ENCODE results near the gene RPS15.

DNA sequence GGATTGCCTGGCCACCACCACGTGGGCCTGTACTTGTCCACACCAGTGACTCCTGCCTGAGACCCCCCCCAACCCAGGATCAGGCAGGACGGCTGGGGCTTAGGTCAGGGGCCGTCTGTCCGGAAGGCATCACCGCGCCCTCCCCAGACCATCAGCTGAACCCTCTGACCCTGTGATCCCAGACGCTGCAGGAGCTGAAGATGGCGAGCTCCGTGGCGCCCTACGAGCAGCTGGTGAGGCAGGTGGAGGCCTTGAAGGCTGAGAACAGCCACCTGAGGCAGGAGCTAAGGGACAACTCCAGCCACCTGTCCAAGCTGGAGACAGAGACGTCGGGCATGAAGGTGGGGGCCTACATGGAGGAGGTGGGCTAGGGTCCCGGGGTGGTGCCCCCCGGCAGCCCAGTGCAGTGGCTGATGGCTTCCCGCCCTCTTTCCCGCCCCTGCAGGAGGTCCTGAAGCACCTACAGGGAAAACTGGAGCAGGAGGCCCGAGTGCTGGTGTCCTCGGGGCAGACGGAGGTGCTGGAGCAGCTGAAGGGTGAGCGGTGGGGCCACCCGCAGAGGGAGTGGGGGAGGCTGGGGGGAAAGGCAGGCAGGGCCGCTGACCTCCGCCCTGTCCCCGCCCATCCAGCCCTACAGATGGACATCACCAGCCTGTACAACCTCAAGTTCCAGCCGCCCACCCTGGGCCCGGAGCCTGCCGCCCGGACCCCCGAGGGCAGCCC lies 14.8 kb downstream of the RPS15 start:
- TF ChIP-seq CTCF (IDR thresholded peaks at IDR 0.05; ENCODE audit: low read length), result no peak
- no peak for TF ChIP-seq EZH2 (optimal IDR thresholded peaks at IDR 0.05; ENCODE audit: low read depth, low read length)
- TF ChIP-seq EZH2phosphoT487 (IDR thresholded peaks at IDR 0.05; ENCODE audit: low read length), result no peak

Data from MM.1S (cell line).